Hepatocyte (in vitro differentiated cells): Measurements from ENCODE around the gene MTMR3.

Source experiments
- EZH2 ChIP-seq: fragments of 200-600 bp; sonication (generic); IDR thresholded peaks from 2 replicates; pipeline ENCODE4 v1.6.1; 2016; ENCODE audit warnings: antibody characterized with exemption, mild to moderate bottlenecking, borderline replicate concordance
- TF ChIP-seq, protein P1 (sequence below): fragments of 200-600 bp; sonication (generic); IDR thresholded peaks from 2 replicates; pipeline ENCODE4 v1.5.1; 2016; ENCODE audit warnings: antibody characterized with exemption, mild to moderate bottlenecking; ENCODE audit not compliant: poor library complexity

DNA sequence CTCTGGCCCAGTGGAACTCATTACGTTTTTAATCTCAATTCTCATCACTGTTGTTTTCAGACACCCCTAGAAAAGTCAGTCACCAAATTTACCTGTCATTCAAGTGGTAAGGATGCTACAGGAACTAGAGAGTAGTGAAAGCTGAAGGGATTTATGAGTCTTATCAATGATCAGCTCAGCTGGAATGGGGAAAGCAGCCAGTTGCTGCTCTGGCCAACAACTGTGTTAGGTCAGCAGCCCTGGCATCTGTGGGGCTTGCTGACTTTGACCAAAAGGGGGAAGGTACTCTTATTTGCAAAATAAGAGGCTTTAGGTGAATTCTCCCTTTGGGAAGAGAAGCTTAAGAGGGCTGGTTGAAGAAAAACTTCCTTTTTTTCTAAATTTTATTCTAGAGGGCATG is 121.1 kb downstream of the MTMR3 start:
- TF ChIP-seq, protein P1, sequence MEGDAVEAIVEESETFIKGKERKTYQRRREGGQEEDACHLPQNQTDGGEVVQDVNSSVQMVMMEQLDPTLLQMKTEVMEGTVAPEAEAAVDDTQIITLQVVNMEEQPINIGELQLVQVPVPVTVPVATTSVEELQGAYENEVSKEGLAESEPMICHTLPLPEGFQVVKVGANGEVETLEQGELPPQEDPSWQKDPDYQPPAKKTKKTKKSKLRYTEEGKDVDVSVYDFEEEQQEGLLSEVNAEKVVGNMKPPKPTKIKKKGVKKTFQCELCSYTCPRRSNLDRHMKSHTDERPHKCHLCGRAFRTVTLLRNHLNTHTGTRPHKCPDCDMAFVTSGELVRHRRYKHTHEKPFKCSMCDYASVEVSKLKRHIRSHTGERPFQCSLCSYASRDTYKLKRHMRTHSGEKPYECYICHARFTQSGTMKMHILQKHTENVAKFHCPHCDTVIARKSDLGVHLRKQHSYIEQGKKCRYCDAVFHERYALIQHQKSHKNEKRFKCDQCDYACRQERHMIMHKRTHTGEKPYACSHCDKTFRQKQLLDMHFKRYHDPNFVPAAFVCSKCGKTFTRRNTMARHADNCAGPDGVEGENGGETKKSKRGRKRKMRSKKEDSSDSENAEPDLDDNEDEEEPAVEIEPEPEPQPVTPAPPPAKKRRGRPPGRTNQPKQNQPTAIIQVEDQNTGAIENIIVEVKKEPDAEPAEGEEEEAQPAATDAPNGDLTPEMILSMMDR: no peak
- no peak for TF ChIP-seq EZH2
